ENCODE measurements around the gene MEMO1. TPM values are rescaled to one million over a fixed set of nuclear protein-coding genes. Genes with fewer than 3 reads are reported as not detected.
A peak's percentile ranks its signal among the peaks of the same experiment; 100 is the strongest.

The MEMO1 gene
- total RNA-seq, 1 donor: 37.6 TPM

DNA sequence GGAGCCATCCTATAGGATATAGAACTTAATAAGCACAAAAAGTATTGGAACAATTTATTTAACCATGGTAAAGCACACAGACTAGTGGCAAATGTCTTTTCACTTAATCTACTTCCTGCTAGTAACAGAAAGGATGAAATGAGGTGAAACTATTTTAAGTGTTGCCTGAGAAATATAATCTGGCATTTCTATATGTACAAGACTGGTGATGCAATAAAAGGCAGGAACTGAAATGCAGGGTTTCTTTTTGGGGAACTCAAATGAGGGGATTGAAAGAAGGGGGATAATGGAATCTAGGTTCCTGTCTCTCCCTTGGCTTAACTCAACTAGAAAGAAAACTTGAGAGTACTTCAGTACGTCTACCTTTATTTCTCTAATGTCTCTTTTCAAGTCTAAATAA lies 122.3 kb downstream of the MEMO1 start:
- Histone ChIP-seq H3K27ac (ENCODE audit: low read depth, low read length) (no peak overlapping the region), H3K27me3 (ENCODE audit: insufficient read depth, low read length) (no peaks in the 10 kb centered on the region), H3K36me3 (ENCODE audit: insufficient read depth, low read length) (no peaks in the 10 kb centered on the region), H3K9me3 (ENCODE audit: low read depth, low read length) (no peaks in the 10 kb centered on the region), H3K4me2 (ENCODE audit: insufficient read depth, low read length) (no peak overlapping the region), H4K20me1 (ENCODE audit: insufficient read depth, low read length) (no peaks in the 10 kb centered on the region), H2AFZ (ENCODE audit: low read length) (no peak overlapping the region), H3K4me1 (ENCODE audit: insufficient read depth, low read length) (no peaks in the 10 kb centered on the region), H3K79me2 (ENCODE audit: insufficient read depth, low read length) (peaks cover 10% of the 10 kb centered on the region), H3K4me3 (ENCODE audit: insufficient read depth, low read length) (no peak overlapping the region)
- DNase-seq (ENCODE audit: insufficient read length, low spot score, missing footprints): no peak
- TF ChIP-seq, protein P1, sequence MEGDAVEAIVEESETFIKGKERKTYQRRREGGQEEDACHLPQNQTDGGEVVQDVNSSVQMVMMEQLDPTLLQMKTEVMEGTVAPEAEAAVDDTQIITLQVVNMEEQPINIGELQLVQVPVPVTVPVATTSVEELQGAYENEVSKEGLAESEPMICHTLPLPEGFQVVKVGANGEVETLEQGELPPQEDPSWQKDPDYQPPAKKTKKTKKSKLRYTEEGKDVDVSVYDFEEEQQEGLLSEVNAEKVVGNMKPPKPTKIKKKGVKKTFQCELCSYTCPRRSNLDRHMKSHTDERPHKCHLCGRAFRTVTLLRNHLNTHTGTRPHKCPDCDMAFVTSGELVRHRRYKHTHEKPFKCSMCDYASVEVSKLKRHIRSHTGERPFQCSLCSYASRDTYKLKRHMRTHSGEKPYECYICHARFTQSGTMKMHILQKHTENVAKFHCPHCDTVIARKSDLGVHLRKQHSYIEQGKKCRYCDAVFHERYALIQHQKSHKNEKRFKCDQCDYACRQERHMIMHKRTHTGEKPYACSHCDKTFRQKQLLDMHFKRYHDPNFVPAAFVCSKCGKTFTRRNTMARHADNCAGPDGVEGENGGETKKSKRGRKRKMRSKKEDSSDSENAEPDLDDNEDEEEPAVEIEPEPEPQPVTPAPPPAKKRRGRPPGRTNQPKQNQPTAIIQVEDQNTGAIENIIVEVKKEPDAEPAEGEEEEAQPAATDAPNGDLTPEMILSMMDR (IDR thresholded peaks at IDR 0.05; ENCODE audit: extremely low read depth, low read depth, low read length): no peak

DNA sequence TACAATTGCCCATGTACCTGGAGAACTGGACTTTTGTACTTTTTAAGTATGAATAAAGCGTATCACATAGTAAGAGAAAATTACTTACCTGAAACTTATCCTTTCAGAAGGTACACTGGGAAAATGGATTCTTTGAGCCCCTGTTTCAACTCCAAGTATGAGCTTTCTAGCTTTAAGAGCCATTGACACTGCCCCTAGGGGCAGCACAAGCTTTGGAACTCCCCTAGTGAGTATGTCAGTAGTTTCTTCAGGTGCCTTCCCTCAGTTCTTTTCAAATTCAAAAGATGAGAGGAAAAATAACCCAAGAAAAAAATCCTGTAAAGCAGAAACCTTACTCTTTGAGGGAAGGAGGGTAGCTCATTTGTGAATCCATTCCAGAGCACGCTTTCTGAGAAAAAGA lies 124.1 kb downstream of the MEMO1 start:
- H3K4me2 ChIP-seq (ENCODE audit: insufficient read depth, low read length): no peak overlapping the region
- H3K4me1 ChIP-seq (ENCODE audit: insufficient read depth, low read length): no peaks in the 10 kb centered on the region
- H4K20me1 ChIP-seq (ENCODE audit: insufficient read depth, low read length): no peaks in the 10 kb centered on the region
- H3K27me3 ChIP-seq (ENCODE audit: insufficient read depth, low read length): no peaks in the 10 kb centered on the region
- H3K79me2 ChIP-seq (ENCODE audit: insufficient read depth, low read length): peaks cover 9% of the 10 kb centered on the region
- TF ChIP-seq, protein P1 (IDR thresholded peaks at IDR 0.05; ENCODE audit: extremely low read depth, low read depth, low read length): peak; percentile 39
- no peak overlapping the region for H3K4me3 ChIP-seq (ENCODE audit: insufficient read depth, low read length)
- no peak overlapping the region for H3K27ac ChIP-seq (ENCODE audit: low read depth, low read length)
- DNase-seq (ENCODE audit: insufficient read length, low spot score, missing footprints): no peak
- no peaks in the 10 kb centered on the region for H3K36me3 ChIP-seq (ENCODE audit: insufficient read depth, low read length)
- H2AFZ ChIP-seq (ENCODE audit: low read length): no peak overlapping the region
- H3K9me3 ChIP-seq (ENCODE audit: low read depth, low read length): no peaks in the 10 kb centered on the region

DNA sequence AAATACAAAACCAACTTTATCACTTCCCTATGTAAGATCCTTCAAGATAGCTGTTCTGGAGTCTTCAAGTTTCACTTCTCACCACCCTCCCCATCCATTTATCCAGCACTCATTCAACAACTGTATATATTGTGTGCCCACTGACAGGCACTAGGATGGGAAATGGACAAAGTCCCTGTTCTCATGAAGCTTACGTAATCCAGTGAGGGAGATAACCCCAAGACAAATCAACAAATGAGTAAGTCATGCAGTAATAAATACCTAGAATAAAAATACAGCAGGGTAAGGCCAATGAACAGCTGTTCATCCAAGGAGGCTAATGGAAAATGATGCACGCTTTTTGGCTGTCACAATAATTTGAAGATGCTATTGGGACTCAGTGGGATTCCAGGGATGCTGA lies 133.8 kb downstream of the MEMO1 start:
- Histone ChIP-seq H3K4me1 (ENCODE audit: insufficient read depth, low read length) (no peaks in the 10 kb centered on the region), H2AFZ (ENCODE audit: low read length) (no peak overlapping the region), H4K20me1 (ENCODE audit: insufficient read depth, low read length) (no peaks in the 10 kb centered on the region), H3K36me3 (ENCODE audit: insufficient read depth, low read length) (no peaks in the 10 kb centered on the region), H3K79me2 (ENCODE audit: insufficient read depth, low read length) (peaks cover 4% of the 10 kb centered on the region), H3K9me3 (ENCODE audit: low read depth, low read length) (no peaks in the 10 kb centered on the region), H3K4me2 (ENCODE audit: insufficient read depth, low read length) (no peak overlapping the region), H3K4me3 (ENCODE audit: insufficient read depth, low read length) (no peak overlapping the region), H3K27ac (ENCODE audit: low read depth, low read length) (no peak overlapping the region), H3K27me3 (ENCODE audit: insufficient read depth, low read length) (no peaks in the 10 kb centered on the region)
- TF ChIP-seq, protein P1 (IDR thresholded peaks at IDR 0.05; ENCODE audit: extremely low read depth, low read depth, low read length): no peak
- no peak for DNase-seq (ENCODE audit: insufficient read length, low spot score, missing footprints)

DNA sequence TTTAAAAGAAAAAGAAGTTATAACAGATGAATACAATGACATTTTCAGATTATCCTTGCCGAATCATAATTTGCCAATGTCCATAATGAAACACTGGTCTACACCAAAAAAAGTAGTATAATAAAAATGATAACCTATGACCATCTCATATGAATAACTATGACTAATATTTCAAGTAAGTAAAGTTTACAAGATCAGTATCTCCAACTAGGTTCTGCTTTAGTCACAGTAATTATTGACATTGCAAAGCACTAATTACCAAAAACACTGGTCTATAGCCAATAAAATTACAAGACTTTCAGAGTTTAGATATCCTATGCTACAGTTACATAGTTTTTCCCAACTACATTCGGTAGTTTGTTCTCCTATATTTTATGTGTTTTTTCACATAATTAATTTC lies 136.7 kb downstream of the MEMO1 start:
- DNase-seq (ENCODE audit: insufficient read length, low spot score, missing footprints): no peak
- peaks cover 4% of the 10 kb centered on the region for H3K79me2 ChIP-seq (ENCODE audit: insufficient read depth, low read length)
- no peaks in the 10 kb centered on the region for H3K4me1 ChIP-seq (ENCODE audit: insufficient read depth, low read length)
- no peak overlapping the region for H3K4me2 ChIP-seq (ENCODE audit: insufficient read depth, low read length)
- no peak overlapping the region for H2AFZ ChIP-seq (ENCODE audit: low read length)
- H3K9me3 ChIP-seq (ENCODE audit: low read depth, low read length): no peaks in the 10 kb centered on the region
- no peaks in the 10 kb centered on the region for H4K20me1 ChIP-seq (ENCODE audit: insufficient read depth, low read length)
- TF ChIP-seq, protein P1 (IDR thresholded peaks at IDR 0.05; ENCODE audit: extremely low read depth, low read depth, low read length): no peak
- no peak overlapping the region for H3K4me3 ChIP-seq (ENCODE audit: insufficient read depth, low read length)
- no peak overlapping the region for H3K27ac ChIP-seq (ENCODE audit: low read depth, low read length)
- H3K36me3 ChIP-seq (ENCODE audit: insufficient read depth, low read length): no peaks in the 10 kb centered on the region
- no peaks in the 10 kb centered on the region for H3K27me3 ChIP-seq (ENCODE audit: insufficient read depth, low read length)
